Neural progenitor cell (in vitro differentiated cells): ENCODE measurements around the gene MARK4. TPM values are rescaled to one million over a fixed set of nuclear protein-coding genes. Genes with fewer than 3 reads are reported as not detected.

Source experiments
- total RNA-seq: library from RNA; depleted of rRNA; stranded (reverse); fragments of >200 nt; gene quantifications from 2 replicates; pipeline ENCODE4 v1.2.3, GENCODE V29; 2015; ENCODE audit warnings: low replicate concordance

The MARK4 gene
- total RNA-seq, 1 donor from 2014 or later, result 22.8 TPM

Other genes with a start within 250 kb of the MARK4 start
- 0.43 and 5.9 TPM in 2 replicates for gene RELB, start 249.8 kb upstream of the MARK4 start, total RNA-seq
- gene CLASRP, start 212.2 kb upstream of the MARK4 start, total RNA-seq, result 57.0 and 97.1 TPM in 2 replicates
- 0.53 TPM in 1 of 2 replicates, not detected in the other for gene ZNF296, start 174.8 kb upstream of the MARK4 start, total RNA-seq
- gene GEMIN7, start 172.0 kb upstream of the MARK4 start, total RNA-seq, result 7.3 and 32.6 TPM in 2 replicates
- gene PPP1R37, start 158.1 kb upstream of the MARK4 start, total RNA-seq, result 8.1 and 34.1 TPM in 2 replicates
- gene NKPD1, start 90.3 kb upstream of the MARK4 start, total RNA-seq, result 0.02 and 0.19 TPM in 2 replicates
- gene TRAPPC6A, start 73.0 kb upstream of the MARK4 start, total RNA-seq, result 24.7 and 55.1 TPM in 2 replicates
- 2.0 and 3.8 TPM in 2 replicates for gene BLOC1S3, start 72.5 kb upstream of the MARK4 start, total RNA-seq
- gene EXOC3L2, start 5.9 kb upstream of the MARK4 start, total RNA-seq, result 0.06 TPM in 1 of 2 replicates, not detected in the other
- gene CKM, start 71.6 kb downstream of the MARK4 start, total RNA-seq, result not detected in 2 replicates
- gene KLC3, start 89.5 kb downstream of the MARK4 start, total RNA-seq, result 0.50 TPM in 1 of 2 replicates, not detected in the other
- gene ERCC2, start 119.3 kb downstream of the MARK4 start, total RNA-seq, result 31.0 and 71.6 TPM in 2 replicates
- gene PPP1R13L, start 153.8 kb downstream of the MARK4 start, total RNA-seq, result 2.9 and 8.6 TPM in 2 replicates
- 5.5 and 6.8 TPM in 2 replicates for gene POLR1G, start 155.4 kb downstream of the MARK4 start, total RNA-seq
- 46.0 and 74.5 TPM in 2 replicates for gene ERCC1, start 172.6 kb downstream of the MARK4 start, total RNA-seq
- 2.3 and 5.4 TPM in 2 replicates for gene FOSB, start 216.7 kb downstream of the MARK4 start, total RNA-seq
- 4.8 and 10.4 TPM in 2 replicates for gene RTN2, start 245.8 kb downstream of the MARK4 start, total RNA-seq
- gene PPM1N, start 247.2 kb downstream of the MARK4 start, total RNA-seq, result 2.4 and 3.6 TPM in 2 replicates